HG02870 (cell line): ENCODE results near the gene ATXN7L3.
"Not testable (repeated sequence)": the region's sequence is repeated elsewhere in the genome, so short reads cannot be mapped to it uniquely, and the experiment has no call there.

Experiments
- ATAC-seq: cut with Tn5 transposase; IDR thresholded peaks from one replicate; pipeline ENCODE4 v1.9.1; 2021; ENCODE audit warnings: mild to moderate bottlenecking, moderate library complexity; ENCODE audit not compliant: unreplicated experiment

The ATXN7L3 gene

GRCh38 chr17:44177640-44178039 is 22.0 kb downstream of the ATXN7L3 start:
- no peak for ATAC-seq

DNA sequence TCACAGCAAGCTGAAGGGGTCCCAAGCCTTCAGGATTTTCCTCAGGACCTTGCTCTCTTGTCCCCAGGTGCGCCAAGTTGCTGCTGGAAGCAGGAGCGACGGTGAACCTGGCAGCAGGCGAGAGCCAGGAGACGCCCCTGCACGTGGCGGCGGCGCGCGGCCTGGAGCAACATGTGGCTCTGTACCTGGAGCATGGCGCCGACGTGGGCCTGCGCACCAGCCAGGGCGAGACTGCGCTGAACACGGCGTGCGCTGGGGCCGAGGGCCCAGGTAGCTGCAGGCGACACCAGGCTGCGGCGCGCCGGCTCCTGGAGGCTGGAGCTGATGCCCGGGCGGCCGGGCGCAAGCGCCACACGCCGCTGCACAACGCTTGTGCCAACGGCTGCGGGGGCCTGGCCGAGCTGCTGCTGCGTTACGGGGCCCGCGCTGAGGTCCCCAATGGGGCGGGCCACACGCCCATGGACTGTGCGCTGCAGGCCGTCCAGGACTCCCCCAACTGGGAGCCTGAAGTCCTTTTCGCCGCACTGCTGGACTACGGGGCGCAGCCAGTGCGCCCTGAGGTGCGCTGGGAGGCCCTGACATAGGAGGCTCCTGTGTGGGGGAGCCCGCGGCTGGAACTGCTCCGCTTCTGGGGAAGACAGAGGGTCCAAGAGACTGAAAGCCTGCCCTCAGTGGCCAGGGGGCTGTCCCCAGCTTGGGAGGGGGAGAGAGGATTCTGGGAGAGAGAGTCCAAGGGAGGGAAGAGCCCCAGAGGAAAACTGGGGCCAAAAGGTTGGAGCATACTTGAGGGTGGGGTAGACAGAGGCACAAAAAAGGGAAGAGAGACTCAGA is 22.8 kb downstream of the ATXN7L3 start:
- ATAC-seq, result no peak

GRCh38 chr17:44176257-44176656 is 23.4 kb downstream of the ATXN7L3 start:
- no peak for ATAC-seq

DNA sequence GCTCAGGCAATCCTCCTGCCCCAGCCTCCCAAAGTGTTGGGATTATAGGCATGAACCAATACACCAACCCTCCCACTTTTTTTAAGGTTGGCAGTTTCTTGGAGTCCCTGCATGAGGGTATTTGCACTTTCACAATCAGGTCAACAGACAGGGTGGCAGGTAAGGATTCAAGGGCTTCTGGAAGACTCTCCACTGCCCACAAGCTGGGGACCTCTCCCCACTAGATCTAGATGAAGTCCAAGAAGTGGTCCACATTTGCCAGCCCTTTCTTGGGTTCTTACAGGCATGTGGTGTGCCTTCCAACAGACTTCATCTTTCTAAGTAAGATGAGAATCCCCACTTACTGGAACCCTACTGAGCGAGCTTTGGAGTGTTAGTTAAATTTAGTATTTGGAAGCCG is 25.3 kb downstream of the ATXN7L3 start:
- ATAC-seq, result no peak

GRCh38 chr17:44171931-44172455 is 27.7 kb downstream of the ATXN7L3 start:
- ATAC-seq, result no peak

- ATAC-seq, result no peak
These were observed 29.0 kb downstream of the ATXN7L3 start, which contains the start of gene ASB16 for GRCh38 chr17:44170499-44171201. Gene ASB16, plus strand, starts transcription at chr17:44170704. Its CDS starts 86 bp downstream, at chr17:44170790.

GRCh38 chr17:44170135-44170498 is 29.6 kb downstream of the ATXN7L3 start:
- no peak for ATAC-seq

- ATAC-seq, result no peak
These were observed 32.4 kb downstream of the ATXN7L3 start for GRCh38 chr17:44167181-44167861.

DNA sequence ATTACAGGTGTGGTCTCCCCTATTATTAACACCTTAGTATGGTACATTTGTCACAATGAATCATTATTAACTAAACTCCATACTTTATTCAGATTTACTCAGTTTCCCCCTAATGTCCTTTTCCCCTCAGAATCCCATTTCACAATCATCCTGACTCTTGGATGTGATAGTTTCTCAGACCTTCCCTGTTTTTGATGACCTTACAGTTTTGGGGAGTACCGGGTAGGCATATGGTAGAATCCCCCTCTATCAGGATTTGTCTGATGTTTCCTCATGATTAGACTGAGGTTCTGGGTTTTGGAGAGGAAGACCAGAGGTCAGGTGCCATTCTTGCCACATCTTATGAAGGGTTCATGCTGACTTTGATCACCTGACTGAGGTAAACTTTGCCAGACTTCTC is 35.2 kb downstream of the ATXN7L3 start:
- ATAC-seq, result no peak

GRCh38 chr17:44159519-44160210 is 40.0 kb downstream of the ATXN7L3 start:
- no peak for ATAC-seq

DNA sequence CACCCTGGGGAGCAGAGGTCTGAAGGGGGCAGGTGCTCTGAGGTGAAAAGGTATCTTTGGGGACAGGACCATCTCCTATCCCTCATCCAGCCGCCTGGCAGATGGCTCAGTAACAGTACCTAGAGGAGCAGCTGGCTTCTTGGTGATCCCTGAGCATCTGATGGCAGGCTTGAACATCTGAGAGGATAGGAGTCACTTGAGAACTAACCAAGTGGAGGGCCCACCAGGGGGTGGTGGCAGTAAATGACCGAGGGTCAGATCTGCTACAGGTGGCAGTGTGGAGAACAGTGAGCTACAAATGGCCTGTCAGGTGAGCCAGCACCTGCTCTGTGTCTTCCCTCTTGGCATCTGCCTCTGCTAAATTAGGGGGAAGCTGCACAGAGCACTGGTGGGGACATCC is 44.2 kb downstream of the ATXN7L3 start:
- no peak for ATAC-seq

DNA sequence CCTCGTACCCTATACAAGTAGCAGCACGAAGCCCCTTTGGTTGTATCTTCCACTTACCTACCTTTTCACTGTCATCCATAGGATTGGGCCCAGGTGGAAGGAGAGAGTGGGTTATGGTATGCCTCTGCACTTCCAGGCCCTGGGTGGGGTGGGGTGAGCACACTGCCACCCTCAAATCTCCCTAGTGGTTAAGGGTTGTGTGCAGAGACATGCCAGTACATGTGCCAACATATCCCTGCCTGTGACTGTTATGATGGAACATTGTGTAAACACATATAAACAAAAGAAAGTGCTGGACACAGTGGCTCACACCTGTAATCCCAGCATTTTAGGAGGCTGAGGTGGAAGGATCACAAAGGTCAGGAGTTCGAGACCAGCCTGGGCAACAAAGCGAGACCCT is 46.8 kb downstream of the ATXN7L3 start:
- ATAC-seq, result no peak

DNA sequence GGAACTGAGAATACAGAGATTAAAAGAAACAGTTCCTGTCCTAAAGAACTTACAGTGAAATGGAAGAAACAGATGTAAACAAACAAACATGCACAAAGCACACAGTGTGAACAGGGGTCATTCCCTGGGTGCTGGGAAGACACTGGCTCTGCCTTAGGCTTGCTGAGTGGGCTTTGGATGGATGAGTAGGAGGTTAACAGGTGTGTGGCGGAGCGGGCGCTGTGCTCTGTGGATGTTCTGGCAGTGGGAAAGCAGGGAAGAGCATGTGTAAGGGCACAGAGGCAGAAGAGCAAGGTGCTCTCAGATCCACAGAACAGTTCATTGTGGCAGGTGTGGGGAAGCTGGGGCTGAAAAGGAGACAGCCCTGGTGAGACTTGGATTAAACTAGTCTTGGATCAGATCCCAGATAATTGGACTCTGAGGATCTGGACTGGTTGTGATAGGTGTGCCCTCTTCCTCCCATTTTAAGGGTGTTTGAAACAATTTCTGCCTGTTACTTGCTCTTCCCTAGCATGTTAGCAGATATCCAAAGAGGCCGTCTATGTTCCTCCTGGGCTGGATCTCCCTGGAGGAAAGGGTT is 49.8 kb downstream of the ATXN7L3 start:
- no peak for ATAC-seq

DNA sequence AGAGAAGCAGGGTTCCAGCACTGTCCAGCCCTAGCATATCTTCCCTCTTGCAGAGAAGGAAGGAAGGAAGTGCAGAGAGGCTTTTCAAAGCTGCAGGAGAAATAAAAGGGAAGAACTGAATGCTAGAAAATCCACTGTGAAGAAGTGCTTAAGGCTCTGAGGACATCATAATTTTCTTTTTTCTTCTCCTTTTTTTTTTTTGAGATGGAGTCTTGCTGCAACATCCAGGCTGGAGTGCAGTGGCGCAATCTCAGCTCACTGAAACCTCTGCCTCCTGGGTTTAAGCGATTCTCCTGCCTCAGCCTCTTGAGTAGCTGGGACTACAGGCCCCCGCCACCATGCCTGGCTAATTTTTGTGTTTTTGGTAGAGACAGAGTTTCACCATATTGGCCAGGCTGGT is 50.6 kb downstream of the ATXN7L3 start:
- not testable (repeated sequence) for ATAC-seq

- ATAC-seq, result no peak
These were observed 51.9 kb downstream of the ATXN7L3 start for GRCh38 chr17:44147812-44148211.

GRCh38 chr17:44146375-44147346 is 53.0 kb downstream of the ATXN7L3 start:
- no peak for ATAC-seq

- ATAC-seq, result no peak
These were observed 54.5 kb downstream of the ATXN7L3 start for GRCh38 chr17:44144966-44145739.

GRCh38 chr17:44143921-44144320 is 55.8 kb downstream of the ATXN7L3 start:
- not testable (repeated sequence) for ATAC-seq
